GM21723 (cell line): ENCODE data around the gene SPNS3.

Source experiments
- ATAC-seq: cut with Tn5 transposase; IDR thresholded peaks from one replicate; pipeline ENCODE4 v1.9.1; 2021; ENCODE audit warnings: mild to moderate bottlenecking, moderate library complexity; ENCODE audit not compliant: unreplicated experiment

The SPNS3 gene, protein sequence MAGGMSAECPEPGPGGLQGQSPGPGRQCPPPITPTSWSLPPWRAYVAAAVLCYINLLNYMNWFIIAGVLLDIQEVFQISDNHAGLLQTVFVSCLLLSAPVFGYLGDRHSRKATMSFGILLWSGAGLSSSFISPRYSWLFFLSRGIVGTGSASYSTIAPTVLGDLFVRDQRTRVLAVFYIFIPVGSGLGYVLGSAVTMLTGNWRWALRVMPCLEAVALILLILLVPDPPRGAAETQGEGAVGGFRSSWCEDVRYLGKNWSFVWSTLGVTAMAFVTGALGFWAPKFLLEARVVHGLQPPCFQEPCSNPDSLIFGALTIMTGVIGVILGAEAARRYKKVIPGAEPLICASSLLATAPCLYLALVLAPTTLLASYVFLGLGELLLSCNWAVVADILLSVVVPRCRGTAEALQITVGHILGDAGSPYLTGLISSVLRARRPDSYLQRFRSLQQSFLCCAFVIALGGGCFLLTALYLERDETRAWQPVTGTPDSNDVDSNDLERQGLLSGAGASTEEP

DNA sequence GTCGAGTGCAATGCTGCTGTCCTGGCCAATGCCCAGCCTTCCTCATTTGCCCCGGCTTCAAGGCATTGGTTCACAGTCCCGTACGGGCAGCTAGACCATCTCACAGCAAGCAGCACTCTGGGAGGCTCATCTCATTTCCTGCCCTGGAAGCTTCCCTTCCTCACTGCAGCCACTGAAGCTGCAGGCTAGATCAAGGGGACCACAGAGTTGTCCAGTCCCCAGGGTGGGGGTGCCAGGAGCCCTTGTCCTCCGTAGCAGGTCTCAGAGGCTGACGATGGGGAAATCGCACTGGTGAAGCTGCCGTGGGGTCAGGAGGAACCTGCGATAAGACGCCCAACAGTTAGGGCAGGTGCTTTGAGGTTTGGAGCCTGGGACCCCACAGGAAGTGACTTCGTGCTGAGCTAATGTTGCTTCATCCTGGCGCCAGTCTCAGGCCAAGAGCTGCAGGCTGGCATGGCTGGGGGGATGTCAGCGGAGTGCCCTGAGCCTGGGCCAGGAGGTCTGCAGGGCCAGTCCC lies at the start of gene SPNS3:
Gene SPNS3, plus strand, starts transcription at position 426 of the 517 bp plus-strand sequence. Its CDS starts 28 bp downstream, at position 454.
- no peak for ATAC-seq

DNA sequence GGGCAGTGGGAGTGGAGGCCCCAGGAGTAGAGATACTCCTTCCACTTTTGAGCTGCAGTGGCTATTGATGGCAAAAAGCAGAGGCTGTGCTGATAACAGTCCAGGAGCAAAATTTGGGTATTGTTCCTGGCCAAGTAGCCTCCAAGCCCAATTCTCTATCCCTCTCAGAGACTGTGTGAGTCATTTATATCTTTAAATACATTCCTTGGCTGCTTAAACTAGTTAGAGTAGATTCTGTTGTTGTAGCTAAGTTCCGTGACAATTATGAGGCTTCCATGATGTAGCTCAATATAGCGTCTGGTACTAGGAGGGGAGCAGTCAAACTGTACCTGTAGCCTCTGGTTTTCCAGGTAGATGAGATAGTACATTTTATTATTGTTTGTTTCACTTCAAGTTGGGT lies 47.3 kb upstream of the SPNS3 start:
- ATAC-seq, result no peak

DNA sequence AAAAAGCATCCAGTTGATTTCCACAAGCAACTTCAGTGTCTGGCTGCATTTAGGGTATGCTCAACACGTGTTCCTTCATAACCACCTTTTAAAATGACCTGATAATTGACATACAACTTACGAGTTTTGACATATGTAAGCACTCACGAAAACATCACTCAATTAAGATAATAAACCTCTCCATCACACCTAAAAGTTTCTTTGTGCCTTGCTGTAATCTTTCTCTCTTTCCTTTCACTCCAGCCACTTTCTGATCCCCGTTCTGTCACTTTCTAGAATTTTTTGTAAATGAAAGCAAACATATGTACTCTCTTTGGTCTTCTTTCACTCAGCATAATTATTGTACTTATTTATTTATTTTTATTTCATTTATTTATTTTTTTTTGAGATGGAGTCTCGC lies 46.6 kb upstream of the SPNS3 start:
- no peak for ATAC-seq

DNA sequence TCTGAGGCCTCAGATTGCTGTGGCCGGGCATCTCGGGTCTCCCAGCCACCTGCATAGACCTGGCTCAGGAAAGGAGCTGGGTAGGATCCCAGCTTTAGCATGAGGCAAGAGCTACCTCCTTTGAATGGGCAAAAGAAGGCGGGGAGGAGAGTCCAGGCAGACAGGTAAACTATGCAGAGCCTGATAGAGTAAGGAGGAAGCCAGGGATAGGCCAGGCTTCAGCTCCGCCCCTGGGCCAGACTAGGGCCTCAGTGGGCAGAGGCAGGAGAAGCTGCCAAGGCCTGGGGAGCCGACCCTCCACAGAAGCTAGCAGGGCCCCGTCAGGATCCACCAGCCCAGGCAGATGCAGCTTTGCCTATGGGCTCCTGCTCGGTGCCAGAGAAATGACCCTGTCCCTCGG lies 44.7 kb upstream of the SPNS3 start:
- no peak for ATAC-seq

DNA sequence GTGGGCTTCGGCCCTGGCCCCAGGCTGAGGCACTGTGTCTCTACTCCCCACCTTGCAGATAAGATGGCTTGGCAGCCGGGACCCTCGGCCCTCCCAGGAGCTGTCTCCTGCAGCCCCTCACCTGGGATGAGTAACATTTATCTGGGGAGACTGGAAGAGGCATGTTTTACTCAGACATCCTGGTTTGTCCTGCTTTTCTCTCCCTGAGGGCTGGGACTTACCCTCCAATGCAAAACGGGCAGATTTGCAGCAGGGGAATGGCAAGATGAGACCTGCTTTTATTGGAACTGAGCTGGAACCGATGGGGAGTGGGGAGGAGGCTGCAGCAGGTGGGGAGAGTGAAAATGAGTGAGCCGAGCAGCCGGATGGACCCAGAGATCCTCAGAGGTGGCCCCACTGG lies 39.9 kb upstream of the SPNS3 start:
- ATAC-seq, result no peak

DNA sequence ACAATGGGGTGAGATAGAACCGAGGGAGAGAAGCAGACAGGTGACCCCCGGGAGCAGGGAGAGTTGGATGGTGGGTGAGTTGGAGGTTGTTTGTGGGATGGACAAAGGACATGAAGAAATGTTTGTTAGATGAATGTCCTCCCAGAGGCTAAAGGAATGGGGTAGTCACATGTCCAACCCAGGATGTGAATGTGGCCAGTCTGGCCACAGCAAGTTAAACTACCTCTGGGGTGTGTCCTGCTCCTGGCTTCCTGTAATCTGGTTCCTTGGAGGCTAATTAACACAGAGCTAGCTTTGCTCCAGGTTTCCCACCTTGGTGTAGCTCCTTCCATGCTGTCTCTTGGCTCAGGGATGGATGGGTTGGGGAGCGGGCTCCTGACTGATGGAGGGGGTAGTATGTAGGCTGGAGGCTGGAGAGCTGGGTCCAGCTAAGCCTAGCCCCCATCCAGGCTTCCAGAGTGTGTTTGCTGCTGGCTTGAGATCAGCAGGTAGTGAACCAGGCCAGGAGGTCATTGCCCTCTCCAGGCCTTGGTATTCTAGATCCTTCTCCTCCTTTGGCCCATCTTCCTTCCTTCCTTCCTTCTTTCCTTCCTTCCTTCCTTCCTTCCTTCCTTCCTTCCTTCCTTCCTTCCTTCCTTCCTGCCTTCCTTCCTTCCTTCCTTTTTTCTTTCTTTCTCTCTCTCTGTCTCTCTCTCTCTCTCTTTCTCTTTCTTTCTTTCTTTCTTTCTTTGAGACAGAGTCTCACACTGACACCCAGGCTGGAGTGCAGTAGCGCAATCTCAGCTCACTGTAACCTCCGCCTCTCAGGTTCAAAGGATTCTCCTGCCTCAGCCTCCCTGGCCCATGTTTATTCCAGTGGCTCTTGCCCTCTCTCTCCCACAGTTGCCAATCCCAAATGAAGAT lies 39.3 kb upstream of the SPNS3 start:
- no peak for ATAC-seq

DNA sequence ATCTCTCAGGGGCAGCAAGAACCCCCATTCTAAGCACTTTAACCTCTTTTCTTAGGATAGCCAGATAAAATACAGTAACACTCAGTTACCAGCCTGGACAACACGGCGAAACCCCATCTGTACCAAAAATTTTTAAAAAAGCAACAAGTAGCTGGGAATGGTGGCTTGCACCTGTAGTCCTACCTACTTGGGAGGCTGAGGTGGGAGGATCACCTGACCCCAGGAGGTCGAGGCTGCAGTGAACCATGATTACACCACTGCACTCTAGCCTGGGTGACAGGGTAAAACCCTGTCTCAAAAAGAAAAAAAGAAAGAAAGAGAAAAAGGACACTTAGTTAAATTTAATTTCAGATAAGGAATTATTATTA lies 38.6 kb upstream of the SPNS3 start:
- no peak for ATAC-seq

DNA sequence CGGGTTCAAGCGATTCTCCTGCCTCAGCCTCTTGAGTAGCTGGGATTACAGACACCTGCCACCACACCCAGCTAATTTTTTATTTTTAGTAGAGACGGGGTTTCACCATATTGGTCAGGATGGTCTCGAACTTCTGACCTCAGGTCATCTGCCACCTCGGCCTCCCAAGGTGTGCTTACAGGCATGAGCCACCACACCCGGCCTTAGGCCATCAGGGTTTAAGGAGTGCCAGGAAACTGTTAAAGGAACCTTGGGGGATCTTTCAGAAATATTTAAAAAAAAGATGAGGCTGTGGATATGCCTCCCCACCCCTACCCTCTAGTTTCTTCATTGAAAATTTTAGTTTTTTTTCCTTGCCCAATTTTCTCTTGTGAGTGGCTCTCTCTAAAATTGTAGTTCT lies 35.9 kb upstream of the SPNS3 start:
- ATAC-seq, result no peak

DNA sequence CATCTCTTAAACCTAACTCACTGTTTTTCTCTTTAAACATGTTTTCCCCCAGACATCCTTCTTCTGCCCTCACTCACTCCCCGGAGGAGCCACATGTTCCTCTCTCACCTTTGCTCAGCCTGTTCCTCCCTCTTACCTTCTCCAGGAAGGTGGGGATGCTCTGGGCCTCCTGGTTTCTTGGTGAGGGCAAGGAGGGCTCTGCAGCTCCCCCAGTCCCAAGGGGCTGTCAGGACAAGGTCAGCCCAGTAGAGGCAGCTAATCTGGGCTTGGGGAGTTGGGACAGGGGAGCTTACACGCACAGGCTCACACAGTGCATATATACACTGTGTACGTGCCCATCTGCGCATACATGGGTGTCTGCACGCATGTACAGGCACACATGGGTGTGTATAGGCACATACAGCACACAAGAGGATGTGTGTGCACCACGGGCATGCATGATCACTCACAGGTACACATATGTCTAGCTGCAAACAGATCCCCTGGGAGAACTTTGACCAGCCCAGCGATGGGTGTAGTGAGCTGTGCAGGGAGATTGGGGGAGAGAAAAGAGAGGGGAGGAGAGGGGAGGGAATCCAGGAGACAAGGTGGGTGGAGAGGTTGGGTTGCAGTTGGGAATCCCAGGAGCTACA lies 28.6 kb upstream of the SPNS3 start:
- no peak for ATAC-seq

DNA sequence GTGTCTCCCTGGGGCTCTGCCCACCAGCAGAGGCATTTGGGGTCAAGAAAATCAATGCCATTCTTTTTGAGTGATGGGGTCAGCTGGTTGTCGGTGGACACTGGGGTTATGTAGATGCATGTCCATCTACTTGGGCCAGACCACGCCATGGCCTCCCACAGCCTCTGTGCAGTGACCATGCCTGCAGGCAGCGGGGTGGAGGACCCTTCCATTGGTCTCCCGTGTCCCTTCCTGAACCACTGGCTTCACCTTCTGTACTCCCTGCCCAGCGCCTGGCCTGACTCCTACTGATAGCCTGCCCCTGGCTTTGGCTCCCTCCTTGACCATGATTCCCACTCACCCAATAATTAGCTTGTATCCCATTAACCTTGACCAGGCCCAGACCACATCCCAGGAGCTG lies 28.0 kb upstream of the SPNS3 start:
- ATAC-seq, result no peak

DNA sequence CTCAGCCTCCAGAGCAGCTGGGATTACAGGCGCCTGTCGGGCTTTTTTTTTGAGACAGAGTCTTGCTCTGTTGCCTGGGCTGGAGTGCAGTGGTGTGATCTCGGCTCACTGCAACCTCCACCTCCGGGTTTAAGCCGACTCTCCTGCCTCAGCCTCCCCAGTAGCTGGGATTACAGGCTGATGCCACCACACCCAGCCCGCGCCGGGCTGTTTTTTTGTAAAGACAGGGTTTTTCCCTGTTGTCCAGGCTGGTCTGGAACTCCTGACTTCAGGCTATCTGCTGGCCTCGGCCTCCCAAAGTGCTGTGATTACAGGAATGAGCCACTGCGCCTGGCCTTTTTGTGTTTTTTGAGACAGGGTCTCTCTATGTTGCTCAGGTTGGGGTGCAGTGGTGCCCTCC lies 27.4 kb upstream of the SPNS3 start:
- ATAC-seq, result no peak

DNA sequence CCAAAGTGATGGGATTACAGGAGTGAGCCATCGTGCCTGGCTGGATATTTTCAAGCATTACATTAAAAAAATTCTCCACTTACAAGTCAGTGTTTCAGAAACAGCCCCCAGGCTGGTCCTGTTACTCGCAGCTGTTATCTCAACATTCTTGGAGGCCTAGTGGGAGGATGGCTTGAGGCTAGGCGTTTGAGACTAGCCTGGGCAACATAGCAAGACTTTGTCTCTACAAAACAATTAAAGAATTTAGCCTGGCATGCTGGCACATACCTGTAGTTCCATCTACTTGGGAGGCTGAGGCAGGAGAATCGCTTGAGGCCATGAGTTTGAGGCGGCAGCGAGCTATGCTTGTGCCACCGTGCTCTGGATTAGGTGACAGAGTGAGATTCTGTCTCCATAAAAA lies 26.5 kb upstream of the SPNS3 start:
- no peak for ATAC-seq

DNA sequence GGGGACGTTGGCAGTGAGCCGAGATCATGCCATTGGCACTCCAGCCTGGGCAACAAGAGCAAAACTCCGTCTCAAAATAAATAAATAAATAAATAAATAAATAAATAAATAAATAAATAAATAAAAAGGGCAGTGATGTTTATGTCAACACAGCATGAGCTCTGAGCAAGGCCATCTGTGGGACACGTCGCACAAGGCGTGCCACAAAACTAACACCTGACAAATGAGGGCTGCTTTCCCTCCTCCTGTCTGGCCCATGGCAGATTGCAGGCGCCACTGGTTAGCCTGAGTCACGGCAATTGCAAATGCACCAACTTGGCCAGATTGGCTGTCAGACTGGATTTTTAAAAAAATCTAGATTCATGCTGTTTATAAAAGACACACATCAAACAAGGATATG lies 25.9 kb upstream of the SPNS3 start:
- ATAC-seq, result no peak

DNA sequence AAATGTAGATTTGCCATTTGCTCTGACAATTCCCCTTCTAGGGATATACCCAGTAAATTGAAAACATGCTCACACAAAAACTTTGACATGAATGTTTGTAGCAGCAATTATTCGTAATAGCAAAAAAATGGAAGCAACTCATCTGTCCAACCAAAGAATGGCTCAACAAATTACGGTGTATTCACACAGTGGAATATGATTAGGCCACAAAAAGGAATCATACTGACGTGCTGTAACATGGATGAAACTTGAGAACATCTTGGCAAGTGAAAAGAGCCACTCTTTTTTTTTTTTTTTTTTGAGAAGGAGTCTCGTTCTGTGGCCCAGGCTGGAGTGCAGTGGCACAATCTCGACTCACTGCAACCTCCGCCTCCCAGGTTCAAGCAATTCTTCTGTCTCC lies 24.1 kb upstream of the SPNS3 start:
- no peak for ATAC-seq

DNA sequence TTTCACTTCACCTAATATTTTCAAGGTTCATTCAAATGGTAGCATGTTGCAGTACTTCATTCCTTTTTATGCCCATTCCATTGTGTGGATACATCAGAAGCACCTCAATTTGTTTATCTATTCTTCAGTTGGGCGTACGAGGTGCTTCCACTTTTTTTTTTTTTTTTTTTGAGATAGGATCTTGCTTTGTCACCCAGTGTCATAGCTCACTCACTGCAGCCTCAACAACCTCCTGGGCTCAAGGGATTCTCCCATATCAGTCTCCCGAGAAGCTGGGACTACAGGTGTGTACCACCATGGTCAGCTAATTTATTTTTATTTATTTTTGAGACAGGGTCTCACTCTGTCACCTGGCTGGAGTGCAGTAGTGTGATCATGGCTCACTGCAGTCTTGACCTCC lies 22.5 kb upstream of the SPNS3 start:
- no peak for ATAC-seq

DNA sequence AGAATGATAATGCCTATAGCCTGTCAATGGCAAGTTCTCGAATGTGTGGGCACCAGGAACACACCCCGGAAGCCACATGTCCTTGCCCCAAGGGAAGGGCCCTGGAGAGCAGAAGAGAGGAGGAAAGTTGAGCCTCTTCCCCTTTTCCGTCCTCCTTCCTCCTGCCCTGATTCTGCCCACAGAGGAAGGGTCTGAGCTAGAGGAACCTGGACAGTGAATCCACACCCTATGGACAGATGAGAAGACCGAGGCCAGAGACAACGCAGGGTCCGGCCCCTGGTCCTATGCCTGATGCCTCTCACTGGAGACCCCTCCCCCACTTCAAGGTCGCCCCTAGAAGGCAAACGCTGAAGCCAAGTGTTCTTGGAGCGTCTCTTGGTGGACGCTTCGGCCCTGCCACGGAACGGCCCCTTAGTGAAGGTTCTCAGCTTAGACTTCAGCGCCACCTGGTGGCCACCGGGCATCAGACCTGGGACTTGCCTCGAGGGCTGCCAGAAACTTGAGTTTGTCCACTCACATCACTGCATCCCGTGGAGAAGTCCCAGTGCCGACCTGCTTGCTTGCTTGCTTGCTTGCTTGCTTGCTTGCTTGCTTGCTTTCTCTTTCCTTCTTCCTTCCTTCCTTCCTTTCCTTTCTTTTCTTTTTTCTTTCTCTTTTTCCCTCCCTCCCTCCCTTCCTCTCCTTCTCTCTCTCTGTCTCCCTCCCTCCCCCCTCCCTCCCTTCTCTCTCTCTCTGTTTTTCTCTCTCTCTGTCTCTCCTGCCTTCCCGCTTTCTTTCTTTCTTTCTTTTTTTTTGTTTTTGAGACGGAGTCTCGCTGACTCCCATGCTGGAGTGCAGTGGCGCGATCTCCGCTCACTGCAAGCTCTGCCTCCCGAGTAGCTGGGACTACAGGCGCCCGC lies 20.6 kb upstream of the SPNS3 start:
- no peak for ATAC-seq

DNA sequence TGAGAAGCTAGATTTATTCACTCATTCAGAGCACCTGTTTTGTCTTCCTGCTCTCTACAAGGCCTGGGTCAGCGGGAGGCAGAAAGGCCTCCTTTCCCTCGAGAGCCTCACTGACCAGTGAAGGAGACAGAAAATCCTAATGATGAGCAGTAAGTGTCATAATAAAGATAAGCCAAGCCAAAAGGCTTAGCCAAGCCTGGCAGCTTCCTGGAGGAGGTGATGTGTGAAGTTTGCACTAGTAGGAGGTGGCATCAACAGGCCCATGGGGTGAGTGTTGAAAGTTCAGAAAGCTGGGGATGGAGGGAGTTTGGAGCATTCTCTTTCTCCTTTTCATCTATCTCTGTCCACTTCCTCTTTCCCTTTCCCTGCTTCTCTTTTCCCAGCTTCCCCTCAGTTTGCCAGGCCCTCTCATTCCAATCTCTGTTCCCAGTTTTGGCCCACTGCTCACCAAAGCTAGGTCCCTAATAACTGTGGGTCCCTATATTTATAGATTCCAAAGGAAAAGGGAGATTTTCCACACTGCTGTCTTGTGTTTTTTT lies 16.5 kb upstream of the SPNS3 start:
- ATAC-seq, result no peak

DNA sequence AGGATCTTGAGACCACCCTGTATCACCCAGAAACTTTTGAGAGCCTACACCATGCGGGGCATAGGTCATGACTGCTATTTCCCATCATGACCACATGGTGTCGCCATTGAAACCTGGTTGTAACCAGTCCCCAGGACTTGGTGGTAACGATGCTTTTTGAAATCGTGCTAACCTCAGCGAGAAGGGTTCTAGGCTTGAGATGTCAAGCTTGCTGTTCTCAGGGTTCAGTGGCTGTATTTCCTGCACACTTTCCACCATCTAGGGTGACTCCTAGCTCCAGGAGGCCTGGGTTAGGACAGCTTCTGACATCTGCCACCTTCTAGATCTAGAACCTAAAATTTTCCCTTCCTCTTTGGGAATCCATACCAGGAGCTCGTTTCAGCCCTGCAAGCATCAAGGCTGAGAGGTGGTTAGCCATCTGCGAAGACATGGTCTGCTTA lies 13.0 kb upstream of the SPNS3 start:
- ATAC-seq, result no peak

DNA sequence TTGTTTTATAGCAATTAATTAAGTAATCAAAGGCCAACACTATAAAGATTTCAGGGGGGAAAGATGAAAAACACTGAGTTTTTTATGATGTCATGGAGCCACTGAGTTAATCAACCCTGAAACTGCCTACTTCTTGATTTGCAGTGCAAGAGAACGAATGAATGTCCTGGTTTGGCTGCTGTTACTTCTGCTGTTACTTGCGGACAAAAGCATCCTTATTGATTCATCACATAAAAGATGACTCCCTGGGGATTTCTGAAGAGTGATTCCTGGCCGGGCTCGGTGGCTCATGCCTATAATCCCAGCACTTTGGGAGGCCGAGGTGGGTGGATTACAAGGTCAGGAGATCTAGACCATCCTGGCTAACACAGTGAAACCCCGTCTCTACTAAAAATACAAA lies 10.9 kb upstream of the SPNS3 start:
- no peak for ATAC-seq

DNA sequence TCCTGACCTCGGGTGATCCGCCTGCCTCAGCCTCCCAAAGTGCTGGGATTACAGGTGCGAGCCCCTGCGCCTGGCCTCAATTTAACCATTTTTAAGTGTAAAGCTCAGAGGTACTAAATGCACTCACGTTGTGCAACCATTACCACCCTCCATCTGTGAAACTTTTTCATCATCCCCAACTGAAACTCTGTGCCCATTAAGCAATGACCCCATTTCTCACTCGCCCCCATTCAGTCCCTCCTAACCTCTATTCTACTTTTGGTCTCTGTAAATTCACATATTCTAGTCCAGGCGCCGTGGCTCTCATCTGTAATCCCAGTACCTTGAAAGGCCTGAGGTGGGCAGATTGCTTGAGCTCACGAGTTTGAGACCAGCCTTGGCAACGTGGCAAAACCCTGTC lies 8.3 kb upstream of the SPNS3 start:
- ATAC-seq, result no peak
